Neural crest cell (in vitro differentiated cells): ENCODE measurements around the gene NUDT6. TPM values are rescaled to one million over a fixed set of nuclear protein-coding genes. Genes with fewer than 3 reads are reported as not detected.

ENCODE experiments used
- DNase-seq: peaks from one replicate; pipeline ENCODE4 v3.0.0; 2021; ENCODE audit warnings: low read depth, mixed read lengths, low spot score
- H3K27ac Mint-ChIP-seq: one replicate; pipeline ENCODE4 v1.8.0; 2021; ENCODE audit warnings: mild to moderate bottlenecking, mixed read lengths; ENCODE audit not compliant: unreplicated experiment
- H3K27me3 Mint-ChIP-seq: 2 replicates; pipeline ENCODE4 v1.8.0; 2021; ENCODE audit warnings: low read depth, mild to moderate bottlenecking, mixed read lengths
- H3K36me3 Mint-ChIP-seq: 2 replicates; pipeline ENCODE4 v1.8.0; 2021; ENCODE audit warnings: low read depth, mild to moderate bottlenecking, mixed read lengths
- H3K4me1 Mint-ChIP-seq: 2 replicates; pipeline ENCODE4 v1.8.0; 2021; ENCODE audit warnings: mixed read lengths
- H3K4me3 Mint-ChIP-seq: one replicate; pipeline ENCODE4 v1.8.0; 2021; ENCODE audit warnings: mild to moderate bottlenecking, mixed read lengths
- H3K9me3 Mint-ChIP-seq: 2 replicates; pipeline ENCODE4 v1.8.0; 2021; ENCODE audit warnings: mixed read lengths
- total RNA-seq: library from RNA; stranded (reverse); gene quantifications from 2 replicates; pipeline ENCODE4 v1.2.1, GENCODE V29; 2021
- TF ChIP-seq, protein P1 (sequence below): fragments of 200-600 bp; sonication (generic); conservative IDR thresholded peaks from 2 replicates; pipeline ENCODE4 v1.5.0; 2021; ENCODE audit warnings: antibody characterized with exemption, mild to moderate bottlenecking

The NUDT6 gene
- total RNA-seq, 1 donor from 2014 or later = 10.2 TPM

DNA sequence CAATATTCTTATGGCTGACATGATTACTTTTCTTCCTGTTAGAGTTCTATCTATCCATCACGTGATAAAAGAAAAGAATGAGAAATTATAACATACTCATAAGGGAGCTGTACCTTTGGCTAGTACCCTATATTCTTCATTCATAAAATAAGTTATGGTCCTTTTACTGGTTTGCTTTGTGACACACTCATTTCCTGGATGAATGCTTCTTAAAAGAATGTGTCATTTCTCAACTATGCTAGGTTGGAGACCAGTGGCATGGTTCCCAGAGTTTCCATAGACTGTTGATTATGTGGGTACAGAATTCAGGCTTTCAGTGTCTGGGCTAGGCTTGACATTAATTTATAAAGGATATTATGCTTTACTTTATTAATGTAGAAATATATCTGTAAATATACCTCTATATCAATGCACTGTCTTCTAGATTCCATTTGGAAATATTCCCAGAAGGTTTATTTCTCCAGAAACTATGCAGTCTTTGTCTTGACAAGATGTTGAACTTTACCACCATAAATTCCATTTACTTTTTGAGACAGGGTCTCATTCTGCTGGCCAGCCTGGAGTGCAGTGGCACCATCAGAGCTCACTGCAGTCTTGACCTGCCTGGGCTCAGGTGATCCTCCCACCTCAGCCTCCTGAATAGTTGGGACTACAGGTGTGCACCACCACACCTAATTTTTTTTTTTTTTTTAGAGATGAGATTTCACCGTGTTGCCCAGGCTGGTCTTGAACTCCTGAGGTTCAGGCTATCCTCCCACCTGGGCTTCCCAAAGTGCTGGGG is 23.8 kb downstream of the NUDT6 start:
- H3K27ac Mint-ChIP-seq = no peak overlapping the region
- H3K4me1 Mint-ChIP-seq = no peaks in the 10 kb centered on the region
- TF ChIP-seq, protein P1, sequence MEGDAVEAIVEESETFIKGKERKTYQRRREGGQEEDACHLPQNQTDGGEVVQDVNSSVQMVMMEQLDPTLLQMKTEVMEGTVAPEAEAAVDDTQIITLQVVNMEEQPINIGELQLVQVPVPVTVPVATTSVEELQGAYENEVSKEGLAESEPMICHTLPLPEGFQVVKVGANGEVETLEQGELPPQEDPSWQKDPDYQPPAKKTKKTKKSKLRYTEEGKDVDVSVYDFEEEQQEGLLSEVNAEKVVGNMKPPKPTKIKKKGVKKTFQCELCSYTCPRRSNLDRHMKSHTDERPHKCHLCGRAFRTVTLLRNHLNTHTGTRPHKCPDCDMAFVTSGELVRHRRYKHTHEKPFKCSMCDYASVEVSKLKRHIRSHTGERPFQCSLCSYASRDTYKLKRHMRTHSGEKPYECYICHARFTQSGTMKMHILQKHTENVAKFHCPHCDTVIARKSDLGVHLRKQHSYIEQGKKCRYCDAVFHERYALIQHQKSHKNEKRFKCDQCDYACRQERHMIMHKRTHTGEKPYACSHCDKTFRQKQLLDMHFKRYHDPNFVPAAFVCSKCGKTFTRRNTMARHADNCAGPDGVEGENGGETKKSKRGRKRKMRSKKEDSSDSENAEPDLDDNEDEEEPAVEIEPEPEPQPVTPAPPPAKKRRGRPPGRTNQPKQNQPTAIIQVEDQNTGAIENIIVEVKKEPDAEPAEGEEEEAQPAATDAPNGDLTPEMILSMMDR = no peak
- DNase-seq = no peak
- no peak overlapping the region for H3K4me3 Mint-ChIP-seq
- H3K36me3 Mint-ChIP-seq = no peaks in the 10 kb centered on the region
- H3K27me3 Mint-ChIP-seq = no peaks in the 10 kb centered on the region
- H3K9me3 Mint-ChIP-seq = no peaks in the 10 kb centered on the region

DNA sequence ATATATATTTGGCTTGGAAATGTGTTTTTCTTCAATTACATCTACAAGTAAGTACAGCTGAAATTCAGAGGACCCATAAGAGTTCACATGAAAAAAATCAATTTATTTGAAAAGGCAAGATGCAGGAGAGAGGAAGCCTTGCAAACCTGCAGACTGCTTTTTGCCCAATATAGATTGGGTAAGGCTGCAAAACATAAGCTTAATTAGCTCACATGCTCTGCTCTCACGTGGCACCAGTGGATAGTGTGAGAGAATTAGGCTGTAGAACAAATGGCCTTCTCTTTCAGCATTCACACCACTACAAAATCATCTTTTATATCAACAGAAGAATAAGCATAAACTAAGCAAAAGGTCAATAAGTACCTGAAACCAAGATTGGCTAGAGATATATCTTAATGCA is 26.1 kb downstream of the NUDT6 start:
- no peaks in the 10 kb centered on the region for H3K27me3 Mint-ChIP-seq
- no peak overlapping the region for H3K27ac Mint-ChIP-seq
- no peaks in the 10 kb centered on the region for H3K4me1 Mint-ChIP-seq
- peaks cover 4% of the 10 kb centered on the region for H3K36me3 Mint-ChIP-seq
- DNase-seq = no peak
- no peak overlapping the region for H3K4me3 Mint-ChIP-seq
- TF ChIP-seq, protein P1 = no peak
- H3K9me3 Mint-ChIP-seq = no peaks in the 10 kb centered on the region

DNA sequence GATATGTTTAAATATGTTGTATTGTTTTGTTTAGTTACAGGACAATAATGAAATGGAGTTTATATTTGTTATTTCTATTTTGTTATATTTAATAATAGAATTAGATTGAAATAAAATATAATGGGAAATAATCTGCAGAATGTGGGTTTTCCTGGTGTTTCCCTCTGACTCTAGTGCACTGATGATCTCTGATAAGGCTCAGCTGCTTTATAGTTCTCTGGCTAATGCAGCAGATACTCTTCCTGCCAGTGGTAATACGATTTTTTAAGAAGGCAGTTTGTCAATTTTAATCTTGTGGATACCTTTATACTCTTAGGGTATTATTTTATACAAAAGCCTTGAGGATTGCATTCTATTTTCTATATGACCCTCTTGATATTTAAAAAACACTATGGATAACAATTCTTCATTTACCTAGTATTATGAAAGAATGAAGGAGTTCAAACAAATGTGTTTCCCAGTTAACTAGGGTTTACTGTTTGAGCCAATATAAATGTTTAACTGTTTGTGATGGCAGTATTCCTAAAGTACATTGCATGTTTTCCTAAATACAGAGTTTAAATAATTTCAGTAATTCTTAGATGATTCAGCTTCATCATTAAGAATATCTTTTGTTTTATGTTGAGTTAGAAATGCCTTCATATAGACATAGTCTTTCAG is 26.9 kb downstream of the NUDT6 start:
- DNase-seq = no peak
- Mint-ChIP-seq H3K36me3 (peaks cover 4% of the 10 kb centered on the region), H3K9me3 (no peaks in the 10 kb centered on the region), H3K27ac (no peak overlapping the region), H3K27me3 (no peaks in the 10 kb centered on the region), H3K4me3 (no peak overlapping the region), H3K4me1 (no peaks in the 10 kb centered on the region)
- TF ChIP-seq, protein P1 = no peak

DNA sequence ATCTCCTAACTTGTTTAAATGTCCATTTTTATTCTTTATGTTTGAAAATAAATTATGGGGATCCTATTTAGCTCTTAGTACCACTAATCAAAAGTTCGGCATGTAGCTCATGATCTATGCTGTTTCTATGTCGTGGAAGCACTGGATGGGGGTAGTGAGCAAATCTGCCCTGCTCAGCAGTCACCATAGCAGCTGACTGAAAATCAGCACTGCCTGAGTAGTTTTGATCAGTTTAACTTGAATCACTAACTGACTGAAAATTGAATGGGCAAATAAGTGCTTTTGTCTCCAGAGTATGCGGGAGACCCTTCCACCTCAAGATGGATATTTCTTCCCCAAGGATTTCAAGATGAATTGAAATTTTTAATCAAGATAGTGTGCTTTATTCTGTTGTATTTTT is 27.6 kb downstream of the NUDT6 start:
- H3K27me3 Mint-ChIP-seq = no peaks in the 10 kb centered on the region
- DNase-seq = no peak
- TF ChIP-seq, protein P1 = no peak
- no peaks in the 10 kb centered on the region for H3K4me1 Mint-ChIP-seq
- no peak overlapping the region for H3K27ac Mint-ChIP-seq
- no peaks in the 10 kb centered on the region for H3K9me3 Mint-ChIP-seq
- H3K36me3 Mint-ChIP-seq = peaks cover 5% of the 10 kb centered on the region
- no peak overlapping the region for H3K4me3 Mint-ChIP-seq

DNA sequence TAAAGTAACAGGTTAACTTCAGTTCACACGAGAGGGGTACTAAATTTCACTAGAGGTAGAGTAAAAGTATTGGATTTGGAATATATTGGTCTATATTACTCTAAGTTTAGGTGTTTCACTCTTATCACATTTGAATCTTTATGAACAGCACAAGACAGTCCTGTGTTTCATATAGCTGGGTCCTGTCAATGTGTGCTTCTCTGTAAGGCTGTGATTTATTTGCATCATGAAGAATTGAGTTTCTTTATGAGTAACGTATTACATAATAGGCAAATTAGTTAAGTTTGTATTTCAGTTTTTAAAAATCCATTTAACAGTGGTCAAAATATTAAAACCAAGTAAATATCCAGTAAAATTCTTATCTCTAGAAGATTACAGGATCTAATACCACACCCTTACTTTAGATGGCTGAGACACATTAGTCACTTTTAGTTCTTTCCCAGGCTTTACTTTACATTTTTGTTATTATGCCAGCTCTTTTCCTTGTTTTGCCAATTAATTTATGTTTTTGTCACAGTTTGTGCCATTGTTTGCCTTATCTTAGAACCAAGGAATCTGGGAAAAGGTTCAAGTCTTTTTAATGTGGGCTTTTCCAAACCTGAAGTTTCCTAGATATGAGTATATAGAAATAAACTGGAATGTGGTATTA is 32.1 kb downstream of the NUDT6 start:
- H3K4me3 Mint-ChIP-seq = no peak overlapping the region
- H3K27me3 Mint-ChIP-seq = no peaks in the 10 kb centered on the region
- H3K27ac Mint-ChIP-seq = no peak overlapping the region
- no peaks in the 10 kb centered on the region for H3K9me3 Mint-ChIP-seq
- TF ChIP-seq, protein P1 = no peak
- no peaks in the 10 kb centered on the region for H3K4me1 Mint-ChIP-seq
- no peak for DNase-seq
- peaks cover 15% of the 10 kb centered on the region for H3K36me3 Mint-ChIP-seq
